ENCODE measurements around the gene PDGFRA.
"Not testable (repeated sequence)": the region's sequence is repeated elsewhere in the genome, so short reads cannot be mapped to it uniquely, and the experiment has no call there.

The PDGFRA gene

GRCh38 chr4:54233277-54233696 lies 4.2 kb downstream of the PDGFRA start:
- peak; percentile 92 for DNase-seq (ENCODE audit: low spot score)
- TF ChIP-seq CTCF (IDR thresholded peaks at IDR 0.05; ENCODE audit: extremely low read depth, missing control alignments) = peak; percentile 84

- TF ChIP-seq CTCF (IDR thresholded peaks at IDR 0.05; ENCODE audit: extremely low read depth, missing control alignments) = peak; percentile 82
- peak; percentile 81 for DNase-seq (ENCODE audit: low spot score)
Measured at GRCh38 chr4:54233697-54234496, 4.8 kb downstream of the PDGFRA start.

GRCh38 chr4:54234497-54235205 lies 5.6 kb downstream of the PDGFRA start:
- no peak for TF ChIP-seq CTCF (IDR thresholded peaks at IDR 0.05; ENCODE audit: extremely low read depth, missing control alignments)
- no peak for DNase-seq (ENCODE audit: low spot score)

GRCh38 chr4:54236316-54236715 lies 7.2 kb downstream of the PDGFRA start:
- not testable (repeated sequence) for DNase-seq (ENCODE audit: low spot score)

- no peak for TF ChIP-seq CTCF (IDR thresholded peaks at IDR 0.05; ENCODE audit: extremely low read depth, missing control alignments)
- no peak for DNase-seq (ENCODE audit: low spot score)
Measured at GRCh38 chr4:54237770-54238169, 8.7 kb downstream of the PDGFRA start.

- TF ChIP-seq CTCF (IDR thresholded peaks at IDR 0.05; ENCODE audit: extremely low read depth, missing control alignments) = no peak
- no peak for DNase-seq (ENCODE audit: low spot score)
Measured at GRCh38 chr4:54238389-54238788, 9.3 kb downstream of the PDGFRA start.

GRCh38 chr4:54241268-54241823 lies 12.3 kb downstream of the PDGFRA start:
- not testable (repeated sequence) for DNase-seq (ENCODE audit: low spot score)

- DNase-seq (ENCODE audit: low spot score) = not testable (repeated sequence)
Measured at GRCh38 chr4:54243541-54243940, 14.4 kb downstream of the PDGFRA start.

GRCh38 chr4:54252312-54252711 lies 23.2 kb downstream of the PDGFRA start:
- not testable (repeated sequence) for DNase-seq (ENCODE audit: low spot score)

All from GM20000 (cell line).